ENCODE measurements around the gene CTPS1. TPM values are rescaled to one million over a fixed set of nuclear protein-coding genes. Genes with fewer than 3 reads are reported as not detected.

CTPS1 gene
- total RNA-seq, 1 experiment from 2014 or later: 85.9 TPM

- Mint-ChIP-seq H3K36me3 (ENCODE audit: insufficient read depth, unreplicated experiment) (peaks cover 12% of the 10 kb centered on the region), H3K9me3 (ENCODE audit: low read depth, unreplicated experiment) (no peaks in the 10 kb centered on the region), H3K4me1 (ENCODE audit: low read depth, unreplicated experiment) (peaks cover 31% of the 10 kb centered on the region), H3K4me3 (ENCODE audit: low read depth, unreplicated experiment) (no peak overlapping the region), H3K27me3 (ENCODE audit: unreplicated experiment) (no peaks in the 10 kb centered on the region), H3K27ac (ENCODE audit: unreplicated experiment) (no peak overlapping the region)
- TF ChIP-seq CTCF (IDR thresholded peaks at IDR 0.05; ENCODE audit: unreplicated experiment): no peak
- BruUV-seq (replicated peaks): no TSS peak
- intact Hi-C loops (cut with micrococcal nuclease; ENCODE audit: unreplicated experiment): no loop called here
- DNase-seq: no peak
- CTCF ChIA-PET: no interaction called here
Observed at GRCh38 chr1:40936931-40937339, 42.6 kb upstream of the CTPS1 start.

- no peak for DNase-seq
- H3K27me3 Mint-ChIP-seq (ENCODE audit: unreplicated experiment): no peaks in the 10 kb centered on the region
- no TSS peak for BruUV-seq (replicated peaks)
- CTCF ChIA-PET: no interaction called here
- H3K27ac Mint-ChIP-seq (ENCODE audit: unreplicated experiment): peak overlapping the region; percentile 60
- peaks cover 25% of the 10 kb centered on the region for H3K4me1 Mint-ChIP-seq (ENCODE audit: low read depth, unreplicated experiment)
- no peaks in the 10 kb centered on the region for H3K9me3 Mint-ChIP-seq (ENCODE audit: low read depth, unreplicated experiment)
- no peak for TF ChIP-seq CTCF (IDR thresholded peaks at IDR 0.05; ENCODE audit: unreplicated experiment)
- intact Hi-C loops (cut with micrococcal nuclease; ENCODE audit: unreplicated experiment): no loop called here
- peaks cover 12% of the 10 kb centered on the region for H3K36me3 Mint-ChIP-seq (ENCODE audit: insufficient read depth, unreplicated experiment)
- H3K4me3 Mint-ChIP-seq (ENCODE audit: low read depth, unreplicated experiment): no peak overlapping the region
Observed at GRCh38 chr1:40938393-40938792, 41.1 kb upstream of the CTPS1 start.

GRCh38 chr1:40939320-40940059, 40.0 kb upstream of the CTPS1 start:
- CTCF ChIA-PET: interaction anchor here (0.5 to 1.2 kb wide), 7 partner anchors 9 to 237 kb away, joined by 3 to 6 read pairs (median 4); partner anchors contain the start of gene CITED4

GRCh38 chr1:40944326-40944725, 35.2 kb upstream of the CTPS1 start:
- intact Hi-C loops (cut with micrococcal nuclease; ENCODE audit: unreplicated experiment): no loop called here
- no TSS peak for BruUV-seq (replicated peaks)
- peak overlapping the region; percentile 13 for H3K4me3 Mint-ChIP-seq (ENCODE audit: low read depth, unreplicated experiment)
- H3K9me3 Mint-ChIP-seq (ENCODE audit: low read depth, unreplicated experiment): no peaks in the 10 kb centered on the region
- H3K4me1 Mint-ChIP-seq (ENCODE audit: low read depth, unreplicated experiment): peaks cover 49% of the 10 kb centered on the region
- peaks cover 19% of the 10 kb centered on the region for H3K36me3 Mint-ChIP-seq (ENCODE audit: insufficient read depth, unreplicated experiment)
- peak overlapping the region; percentile 86 for H3K27ac Mint-ChIP-seq (ENCODE audit: unreplicated experiment)
- peak; percentile 67 for DNase-seq
- no peaks in the 10 kb centered on the region for H3K27me3 Mint-ChIP-seq (ENCODE audit: unreplicated experiment)
- TF ChIP-seq CTCF (IDR thresholded peaks at IDR 0.05; ENCODE audit: unreplicated experiment): no peak
- CTCF ChIA-PET: interaction anchor here (0.8 to 1.9 kb wide), 4 partner anchors 26 to 82 kb away, joined by 3 to 14 read pairs (median 4); partner anchors contain the start of gene CITED4

More at GRCh38 chr1:40939320-40940059, 40.0 kb upstream of the CTPS1 start:
- Mint-ChIP-seq H3K9me3 (ENCODE audit: low read depth, unreplicated experiment) (no peaks in the 10 kb centered on the region), H3K36me3 (ENCODE audit: insufficient read depth, unreplicated experiment) (peaks cover 12% of the 10 kb centered on the region), H3K4me3 (ENCODE audit: low read depth, unreplicated experiment) (peak overlapping the region; percentile 47), H3K4me1 (ENCODE audit: low read depth, unreplicated experiment) (peaks cover 27% of the 10 kb centered on the region), H3K27me3 (ENCODE audit: unreplicated experiment) (no peaks in the 10 kb centered on the region), H3K27ac (ENCODE audit: unreplicated experiment) (peak overlapping the region; percentile 75)
- peak; percentile 23 for DNase-seq
- no TSS peak for BruUV-seq (replicated peaks)
- TF ChIP-seq CTCF (IDR thresholded peaks at IDR 0.05; ENCODE audit: unreplicated experiment): no peak
- intact Hi-C loops (cut with micrococcal nuclease; ENCODE audit: unreplicated experiment): no loop called here

Data from Calu3 (cell line).